Mesenchymal stem cell (in vitro differentiated cells and primary cell): Measurements from ENCODE around the gene PSTPIP1.

Experiments
- DNase-seq: peaks from one replicate; pipeline ENCODE4 v3.0.0-alpha.2; 2013
- H2AFZ ChIP-seq: one replicate; pipeline ENCODE4 v1.6.1; 2013; ENCODE audit warnings: low read depth, mild to moderate bottlenecking, control low read depth, inconsistent platforms, low read length, moderate library complexity
- H2AK5ac ChIP-seq: 2 replicates; pipeline ENCODE4 v1.6.1; 2013; ENCODE audit warnings: low read length, moderate library complexity, mild to moderate bottlenecking, inconsistent platforms; ENCODE audit not compliant: severe bottlenecking
- H2BK120ac ChIP-seq: one replicate; pipeline ENCODE4 v1.6.1; 2013; ENCODE audit warnings: low read depth, mild to moderate bottlenecking, inconsistent platforms, low read length, moderate library complexity
- H2BK12ac ChIP-seq, 2 experiments: one replicate each; pipeline ENCODE4 v1.6.1; 2013; ENCODE audit warnings: inconsistent platforms in 2 of 2, low read length in 2 of 2, mild to moderate bottlenecking in 2 of 2, moderate library complexity in 2 of 2, control low read depth in 1 of 2
- H2BK15ac ChIP-seq: one replicate; pipeline ENCODE4 v1.6.1; 2013; ENCODE audit warnings: mild to moderate bottlenecking, low read depth, inconsistent platforms; ENCODE audit not compliant: poor library complexity, severe bottlenecking
- H2BK5ac ChIP-seq: 2 replicates; pipeline ENCODE4 v1.6.1; 2013; ENCODE audit warnings: low read depth, mild to moderate bottlenecking, low read length, control low read depth, inconsistent platforms; ENCODE audit not compliant: poor library complexity, severe bottlenecking
- H3K14ac ChIP-seq, 2 experiments: one replicate each; pipeline ENCODE4 v1.6.1; 2013; ENCODE audit warnings: inconsistent platforms in 2 of 2, low read length in 2 of 2, control low read depth in 1 of 2, mild to moderate bottlenecking in 1 of 2, moderate library complexity in 1 of 2
- H3K18ac ChIP-seq, 2 experiments: one replicate each; pipeline ENCODE4 v1.6.1; 2013; ENCODE audit warnings: inconsistent platforms in 2 of 2, low read length in 2 of 2, control low read depth in 1 of 2, low read depth in 1 of 2, mild to moderate bottlenecking in 1 of 2
- H3K23ac ChIP-seq, 2 experiments: one replicate each; pipeline ENCODE4 v1.6.1; 2013; ENCODE audit warnings: inconsistent platforms in 2 of 2, low read length in 2 of 2, mild to moderate bottlenecking in 2 of 2, moderate library complexity in 2 of 2, control low read depth in 1 of 2
- H3K27ac ChIP-seq: 2 replicates; pipeline ENCODE4 v1.5.1; 2013; ENCODE audit warnings: mild to moderate bottlenecking, moderate library complexity, low read length, control low read depth, inconsistent platforms; ENCODE audit not compliant: poor library complexity, severe bottlenecking
- H3K27me3 ChIP-seq, 2 experiments: 2 replicates each; pipeline versions ENCODE4 v1.6.1 to v1.7.0; 2013; ENCODE audit warnings: low read length in 2 of 2, mild to moderate bottlenecking in 2 of 2, moderate library complexity in 2 of 2, control low read depth in 1 of 2, inconsistent platforms in 1 of 2; ENCODE audit not compliant: control insufficient read depth in 1 of 2, insufficient read depth in 1 of 2
- H3K36me3 ChIP-seq, 2 experiments: 2 replicates each; pipeline versions ENCODE4 v1.6.1 to v1.7.0; 2013; ENCODE audit warnings: low read length in 2 of 2, control low read depth in 1 of 2, inconsistent platforms in 1 of 2, low read depth in 1 of 2, mild to moderate bottlenecking in 1 of 2; ENCODE audit not compliant: insufficient read depth in 2 of 2, control insufficient read depth in 1 of 2
- H3K4ac ChIP-seq, 2 experiments: one replicate each; pipeline ENCODE4 v1.6.1; 2013; ENCODE audit warnings: inconsistent platforms in 2 of 2, low read length in 2 of 2, mild to moderate bottlenecking in 2 of 2, moderate library complexity in 2 of 2, control low read depth in 1 of 2, low read depth in 1 of 2
- H3K4me1 ChIP-seq: 2 replicates; pipeline ENCODE4 v1.6.1; 2013; ENCODE audit warnings: low read depth, low read length, control low read depth; ENCODE audit not compliant: control insufficient read depth, insufficient read depth
- H3K4me2 ChIP-seq: 2 replicates; pipeline ENCODE4 v1.6.1; 2013; ENCODE audit warnings: low read length, mild to moderate bottlenecking, inconsistent platforms; ENCODE audit not compliant: poor library complexity, severe bottlenecking
- H3K4me3 ChIP-seq, 2 experiments: 2 replicates each; pipeline versions ENCODE4 v1.5.1 to v1.7.0; 2013; ENCODE audit warnings: low read length in 2 of 2, mild to moderate bottlenecking in 2 of 2, control low read depth in 1 of 2, low read depth in 1 of 2; ENCODE audit not compliant: insufficient read depth in 1 of 2
- H3K79me1 ChIP-seq: replicated peaks from 2 replicates; pipeline ENCODE4 v1.6.1; 2013; ENCODE audit warnings: mild to moderate bottlenecking, control low read depth, low read length, inconsistent platforms; ENCODE audit not compliant: poor library complexity, severe bottlenecking
- H3K9ac ChIP-seq: 2 replicates; pipeline ENCODE4 v1.7.0; 2013; ENCODE audit warnings: mild to moderate bottlenecking, low read length, moderate library complexity
- H3K9me3 ChIP-seq: 2 replicates; pipeline ENCODE4 v1.7.0; 2013; ENCODE audit warnings: mild to moderate bottlenecking, low read length; ENCODE audit not compliant: control insufficient read depth
- H4K8ac ChIP-seq: one replicate; pipeline ENCODE4 v1.6.1; 2013; ENCODE audit warnings: inconsistent platforms, mild to moderate bottlenecking, low read length, moderate library complexity
- H4K91ac ChIP-seq: one replicate; pipeline ENCODE4 v1.6.1; 2013; ENCODE audit warnings: mild to moderate bottlenecking, low read length, inconsistent platforms
- WGBS: methylation state at CpG from one replicate; pipeline ENCODE4 v1.1.7; 2013; ENCODE audit warnings: mixed read lengths; 5-methylcytosine and 5-hydroxymethylcytosine counted together

The PSTPIP1 gene

DNA sequence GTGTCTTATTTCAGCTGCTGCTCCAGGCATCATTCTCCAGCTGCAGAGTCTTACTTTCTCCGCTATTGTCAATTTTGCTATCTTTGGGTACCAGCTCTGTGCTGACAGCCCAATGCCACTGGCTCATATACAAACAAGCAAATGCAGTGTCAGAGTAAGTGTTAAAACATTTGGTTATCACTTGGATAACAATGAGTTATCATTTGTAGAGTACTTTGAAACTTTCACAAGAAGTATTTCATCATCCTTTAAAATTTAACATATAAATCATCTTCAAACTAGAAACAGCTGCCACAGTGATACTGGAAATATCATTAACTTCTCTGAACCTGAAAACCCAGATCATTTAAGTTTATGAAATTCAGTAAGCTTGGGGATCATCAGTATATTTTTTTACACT, 62.1 kb downstream of the PSTPIP1 start:
- no peaks in the 10 kb centered on the region for H3K9me3 ChIP-seq
- no peak overlapping the region for H3K4me2 ChIP-seq
- no peak overlapping the region for H3K14ac ChIP-seq
- peaks cover 6% of the 10 kb centered on the region for H3K4me1 ChIP-seq
- H3K18ac ChIP-seq: no peak overlapping the region
- no peak for DNase-seq
- H2BK120ac ChIP-seq: no peak overlapping the region
- no peak overlapping the region for H4K8ac ChIP-seq
- no peak overlapping the region for H2AK5ac ChIP-seq
- no peak overlapping the region for H3K23ac ChIP-seq
- no peak overlapping the region for H3K9ac ChIP-seq
- no peak overlapping the region for H2AFZ ChIP-seq
- H2BK15ac ChIP-seq: no peak overlapping the region
- no peaks in the 10 kb centered on the region for H3K27me3 ChIP-seq
- H3K79me1 ChIP-seq: peaks cover 28% of the 10 kb centered on the region
- H3K36me3 ChIP-seq: peaks cover 5 to 39% of the 10 kb centered on the region in 2 experiments
- H2BK12ac ChIP-seq: no peak overlapping the region
- H3K27ac ChIP-seq: no peak overlapping the region
- no peak overlapping the region for H3K4ac ChIP-seq
- no peak overlapping the region for H3K4me3 ChIP-seq
- no peak overlapping the region for H2BK5ac ChIP-seq
- H4K91ac ChIP-seq: no peak overlapping the region
- 100% methylated on average over 1 of the region's 1 CpG for WGBS

DNA sequence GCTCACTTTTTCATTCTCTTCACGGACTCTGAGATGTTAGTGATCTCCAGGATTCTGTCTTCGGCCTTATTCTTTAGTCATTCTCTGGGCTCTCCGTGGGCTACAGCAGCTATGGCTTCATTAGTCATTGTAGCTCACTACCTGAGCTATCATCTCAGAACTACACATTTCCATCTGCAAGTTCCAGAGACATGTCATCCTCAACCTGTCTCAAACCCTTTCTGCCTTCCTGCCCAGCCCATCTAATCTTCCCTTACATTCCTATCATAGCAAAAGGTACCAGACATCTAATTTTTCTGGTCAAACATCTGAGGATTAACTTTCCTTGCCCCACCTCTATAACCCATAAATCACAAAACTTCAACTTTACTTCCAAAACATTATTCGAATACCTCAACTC, 62.8 kb downstream of the PSTPIP1 start:
- Histone ChIP-seq H4K91ac (no peak overlapping the region), H2BK5ac (no peak overlapping the region), H3K4me2 (no peak overlapping the region), H2BK12ac (no peak overlapping the region), H2AFZ (no peak overlapping the region), H3K27me3 (no peaks in the 10 kb centered on the region), H3K18ac (no peak overlapping the region), H3K9ac (no peak overlapping the region), H2AK5ac (peak overlapping the region; percentile 19), H3K79me1 (peaks cover 23% of the 10 kb centered on the region), H4K8ac (no peak overlapping the region), H2BK15ac (no peak overlapping the region), H3K27ac (peak overlapping the region; percentile 4), H3K4me1 (peaks cover 6% of the 10 kb centered on the region), H3K36me3 (peaks cover 3 to 33% of the 10 kb centered on the region in 2 experiments), H2BK120ac (no peak overlapping the region), H3K14ac (no peak overlapping the region), H3K4ac (no peak overlapping the region), H3K9me3 (no peaks in the 10 kb centered on the region), H3K4me3 (no peak overlapping the region), H3K23ac (no peak overlapping the region)
- no peak for DNase-seq
- 95% methylated on average over 4 of the region's 4 CpGs for WGBS

DNA sequence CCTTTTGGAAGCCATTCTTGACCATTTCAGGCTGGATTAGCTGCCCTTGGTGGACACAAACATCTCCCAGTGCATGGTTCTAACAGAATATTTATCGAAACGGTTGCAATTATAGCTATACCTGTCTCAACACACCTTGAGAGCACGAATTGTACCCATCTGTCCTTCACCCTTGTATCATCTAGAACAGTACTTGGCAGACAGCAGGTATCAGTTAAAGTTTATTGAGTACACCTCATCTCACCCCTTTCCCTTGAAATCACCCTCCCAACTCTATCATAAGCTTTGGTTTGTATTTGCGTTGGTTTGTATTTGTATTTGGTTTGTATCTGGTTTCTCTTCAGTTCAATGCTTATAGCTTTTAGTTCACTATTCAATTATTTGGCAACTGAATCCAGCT, 63.5 kb downstream of the PSTPIP1 start:
- Histone ChIP-seq H3K79me1 (peaks cover 19% of the 10 kb centered on the region), H3K36me3 (peaks cover 0 to 28% of the 10 kb centered on the region in 2 experiments), H3K27ac (no peak overlapping the region), H3K14ac (no peak overlapping the region), H3K9ac (no peak overlapping the region), H3K9me3 (no peaks in the 10 kb centered on the region), H3K23ac (no peak overlapping the region), H2AK5ac (no peak overlapping the region), H3K27me3 (no peaks in the 10 kb centered on the region), H3K18ac (no peak overlapping the region), H4K91ac (no peak overlapping the region), H2AFZ (no peak overlapping the region), H2BK12ac (no peak overlapping the region), H3K4me1 (peaks cover 6% of the 10 kb centered on the region), H4K8ac (no peak overlapping the region), H2BK120ac (no peak overlapping the region), H3K4ac (no peak overlapping the region), H3K4me3 (no peak overlapping the region), H2BK15ac (no peak overlapping the region), H3K4me2 (no peak overlapping the region), H2BK5ac (no peak overlapping the region)
- no peak for DNase-seq
- 100% methylated on average over 3 of the region's 4 CpGs for WGBS

- no peak overlapping the region for H3K18ac ChIP-seq
- no peak overlapping the region for H2BK15ac ChIP-seq
- no peak overlapping the region for H2BK120ac ChIP-seq
- H3K36me3 ChIP-seq: peaks cover 0 to 17% of the 10 kb centered on the region in 2 experiments
- DNase-seq: no peak
- H3K27me3 ChIP-seq: no peaks in the 10 kb centered on the region
- peak overlapping the region in 1 of 2 experiments; percentile 57 for H3K4me3 ChIP-seq
- H3K9me3 ChIP-seq: no peaks in the 10 kb centered on the region
- no peak overlapping the region for H3K27ac ChIP-seq
- H4K91ac ChIP-seq: no peak overlapping the region
- no peak overlapping the region for H2BK12ac ChIP-seq
- no peak overlapping the region for H2AK5ac ChIP-seq
- H4K8ac ChIP-seq: no peak overlapping the region
- H2BK5ac ChIP-seq: no peak overlapping the region
- H3K14ac ChIP-seq: no peak overlapping the region
- no CpG with 5 or more reads among the region's 2 CpGs for WGBS
- H3K9ac ChIP-seq: peak overlapping the region; percentile 82
- H3K4ac ChIP-seq: no peak overlapping the region
- peaks cover 13% of the 10 kb centered on the region for H3K79me1 ChIP-seq
- peak overlapping the region; percentile 14 for H3K4me2 ChIP-seq
- H3K4me1 ChIP-seq: peaks cover 6% of the 10 kb centered on the region
- no peak overlapping the region for H3K23ac ChIP-seq
- no peak overlapping the region for H2AFZ ChIP-seq
These were observed 64.9 kb downstream of the PSTPIP1 start for GRCh38 chr15:77059786-77060361.
